NB4 (cell line): ENCODE data around the gene HOXC4.

Source experiments
- CTCF ChIP-seq: IDR thresholded peaks from one replicate; pipeline ENCODE4 v1.5.1; 2012; ENCODE audit warnings: low read depth, low read length
- MAX ChIP-seq: IDR thresholded peaks from 2 replicates; pipeline ENCODE4 v1.6.1; 2011; ENCODE audit warnings: low read depth, low read length
- MYC ChIP-seq: IDR thresholded peaks from 2 replicates; pipeline ENCODE4 v1.6.1; 2011; ENCODE audit warnings: low read depth, low read length
- POLR2A ChIP-seq: IDR thresholded peaks from 2 replicates; pipeline ENCODE4 v1.6.1; 2011; ENCODE audit warnings: mild to moderate bottlenecking; ENCODE audit not compliant: insufficient read length; ENCODE audit errors: extremely low read depth

GRCh38 chr12:54031480-54031879, 22.2 kb upstream of the HOXC4 start:
- TF ChIP-seq CTCF (no peak), POLR2A (no peak), MAX (no peak), MYC (no peak)
